NCI-H524 (cell line): ENCODE data around the gene BICD1.
"Not testable (repeated sequence)": the region's sequence is repeated elsewhere in the genome, so short reads cannot be mapped to it uniquely, and the experiment has no call there.

Experiments
- DNase-seq, 2 experiments: peaks; one replicate each; lab custom pipeline; 2025; lab: John Stamatoyannopoulos, UW

The BICD1 gene

DNA sequence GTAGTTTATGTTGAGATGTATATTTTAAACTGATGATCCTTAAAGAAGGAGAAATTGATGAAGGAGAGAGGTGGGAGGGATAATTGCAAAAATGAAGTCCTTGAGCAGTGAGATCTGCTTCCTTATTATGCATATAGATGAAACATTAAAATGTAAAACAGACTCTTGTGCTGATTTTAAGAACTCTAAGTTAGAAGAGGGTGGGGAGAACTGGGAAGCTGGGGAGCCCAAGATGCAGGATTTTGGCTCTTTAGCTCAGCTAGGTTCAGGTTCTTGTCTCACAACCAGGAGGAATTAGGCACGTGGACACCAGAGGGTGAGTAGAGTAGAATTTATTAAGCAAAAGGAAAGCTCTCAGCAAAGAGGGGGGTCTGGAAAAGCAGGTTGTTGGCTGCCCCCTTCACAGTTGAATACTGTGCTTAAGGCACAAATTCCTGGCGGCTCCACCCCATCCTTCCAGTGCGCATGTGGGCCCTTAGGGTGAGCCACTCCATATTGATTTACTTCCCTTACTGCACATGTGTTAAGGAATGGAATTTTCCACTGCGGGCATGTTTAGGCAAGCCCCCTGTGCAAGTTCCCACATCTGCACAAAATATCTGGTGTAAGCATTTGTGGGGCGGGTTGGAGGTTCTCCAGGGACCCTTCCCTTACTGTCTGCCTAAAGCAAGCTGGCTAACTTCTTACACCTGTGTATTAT, 141.9 kb downstream of the BICD1 start:
- DNase-seq, result peak in 1 of 2 experiments; percentile 17

DNA sequence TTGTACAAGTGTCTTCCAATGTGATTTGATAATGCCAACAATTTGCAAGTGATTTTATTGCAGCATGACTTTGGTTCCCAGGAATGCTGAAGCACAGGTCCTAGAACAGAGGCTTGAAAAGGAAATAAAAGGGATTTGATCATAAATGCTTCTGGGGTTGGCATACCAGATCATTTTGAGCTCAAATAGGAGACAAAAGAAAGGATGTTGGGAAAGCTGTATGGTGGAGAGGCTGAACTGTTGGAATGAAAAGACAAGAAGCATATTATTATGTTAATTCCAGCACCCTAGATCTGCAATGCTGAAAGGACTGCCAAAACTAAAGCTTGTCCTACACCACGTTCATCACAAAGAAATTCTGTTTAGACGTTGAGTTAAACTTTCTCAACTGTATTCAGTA, 143.1 kb downstream of the BICD1 start:
- DNase-seq, result no peak

DNA sequence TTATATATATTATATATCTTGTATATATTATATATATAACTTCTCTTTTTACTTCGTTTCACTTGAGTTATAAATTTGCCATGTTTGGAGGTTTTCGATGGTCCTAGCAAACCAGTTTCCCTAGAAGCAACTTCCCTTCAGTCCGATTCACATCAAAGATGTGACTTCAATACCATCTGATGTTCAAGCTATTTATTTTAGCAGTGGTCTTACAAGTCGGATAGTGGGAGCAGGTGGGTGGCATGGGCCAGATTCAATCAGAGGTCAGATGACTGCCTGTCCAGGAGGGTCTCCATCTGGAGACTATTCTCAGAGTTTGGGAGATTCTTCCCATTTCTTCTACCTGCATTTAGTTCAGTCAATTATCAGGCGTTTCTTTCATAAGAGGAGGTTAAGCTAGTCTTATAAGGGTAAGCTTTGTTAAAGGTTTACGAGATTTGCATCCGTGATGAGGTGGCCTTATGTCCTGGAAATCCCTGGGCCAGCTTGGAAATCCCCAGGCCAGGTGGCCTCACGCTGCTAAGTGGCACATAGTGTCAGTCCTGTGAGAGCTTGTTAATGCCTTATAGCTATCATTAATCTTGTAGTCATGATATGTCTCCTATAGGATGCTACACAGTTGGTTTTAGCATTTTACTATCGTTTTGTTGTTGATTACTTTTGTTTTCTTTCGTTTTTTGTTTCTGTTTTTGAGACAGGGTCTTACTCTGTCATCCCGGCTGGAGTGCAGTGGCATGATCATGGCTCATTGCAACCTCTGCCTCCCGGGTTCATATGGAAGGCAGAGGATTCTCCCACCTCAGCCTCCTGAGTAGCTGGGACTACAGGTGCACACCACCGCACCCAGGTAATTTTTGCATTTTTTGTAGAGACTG, 145.8 kb downstream of the BICD1 start:
- DNase-seq, result peak; percentile 99

DNA sequence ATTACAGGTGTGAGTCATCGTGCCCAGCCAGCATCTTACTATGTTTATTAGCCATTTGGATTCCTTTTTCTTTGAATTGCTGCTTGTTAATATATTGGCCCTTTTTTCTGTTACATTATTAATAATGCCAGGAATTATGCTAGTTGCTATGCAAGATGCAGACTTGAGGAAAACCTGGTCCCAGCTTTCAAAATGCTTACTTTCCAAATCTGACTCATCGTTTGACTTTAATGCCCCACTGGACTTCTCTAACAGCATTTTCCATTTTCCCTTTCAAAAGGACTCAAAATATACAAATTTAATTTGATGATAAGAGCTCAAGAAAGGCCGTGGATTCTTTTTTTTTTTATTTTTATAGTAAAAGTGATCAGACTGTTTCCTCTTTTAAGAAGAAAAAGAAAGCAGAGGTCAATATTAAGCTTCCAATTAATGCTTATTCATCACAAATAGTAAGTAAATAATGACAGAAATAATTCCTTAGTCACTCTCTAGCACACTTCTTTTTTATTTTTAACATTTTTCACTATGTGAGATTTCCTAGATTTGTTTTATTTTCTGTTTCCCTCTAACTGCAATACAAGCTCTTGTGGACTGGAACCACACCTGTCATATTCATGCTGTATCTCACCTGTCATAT, 146.6 kb downstream of the BICD1 start:
- no peak for DNase-seq

DNA sequence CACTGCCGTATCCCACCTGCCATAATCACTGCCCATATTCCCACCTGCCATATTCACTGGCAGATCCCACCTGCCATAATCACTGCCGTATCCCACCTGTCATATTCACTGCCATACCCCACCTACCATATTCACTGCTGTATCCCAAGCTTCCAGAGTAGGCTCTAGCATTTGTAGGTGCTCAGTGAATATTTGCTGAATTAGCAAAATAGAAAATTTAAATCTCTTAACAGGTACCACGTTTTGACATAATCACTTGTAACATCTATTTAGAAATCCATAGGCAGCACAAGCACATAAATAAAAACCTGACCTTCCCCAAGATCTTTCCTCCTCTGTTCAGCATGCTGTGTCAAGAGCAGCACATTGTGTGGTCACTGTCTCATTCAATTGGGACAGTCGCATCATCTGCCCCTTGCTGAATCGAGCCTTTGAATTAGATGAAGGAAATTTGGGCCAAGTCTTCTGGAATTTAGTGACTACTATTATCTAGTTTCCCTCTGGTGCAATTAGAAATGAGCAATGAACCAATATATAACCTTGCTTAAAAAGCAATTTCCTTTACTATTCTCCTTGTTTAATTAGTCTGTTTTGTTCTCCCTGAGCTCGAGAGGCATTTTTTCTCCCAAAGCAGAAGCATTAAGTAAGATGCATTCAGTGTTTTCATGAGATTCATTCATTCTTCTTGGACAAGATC, 147.8 kb downstream of the BICD1 start:
- DNase-seq, result no peak

DNA sequence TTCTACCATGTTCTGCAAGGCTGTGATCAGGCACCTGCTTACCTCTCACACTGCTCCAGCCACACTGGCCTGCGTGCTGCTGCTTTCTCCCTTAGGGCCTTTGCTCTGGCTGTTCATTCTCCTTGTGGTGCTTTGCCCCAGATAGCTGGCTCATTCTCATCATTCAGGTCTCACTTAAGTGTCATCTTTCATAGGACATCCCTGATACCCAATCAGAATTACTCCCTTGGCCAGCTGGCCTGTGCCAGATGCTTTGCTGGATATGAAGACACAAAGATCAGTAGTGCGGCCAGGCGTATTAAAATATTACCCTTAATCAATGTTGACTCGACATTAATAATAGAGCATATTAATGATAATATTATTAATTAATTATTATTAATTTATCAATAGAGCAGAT, 148.9 kb downstream of the BICD1 start:
- peak; percentile 79 to 94 for DNase-seq

DNA sequence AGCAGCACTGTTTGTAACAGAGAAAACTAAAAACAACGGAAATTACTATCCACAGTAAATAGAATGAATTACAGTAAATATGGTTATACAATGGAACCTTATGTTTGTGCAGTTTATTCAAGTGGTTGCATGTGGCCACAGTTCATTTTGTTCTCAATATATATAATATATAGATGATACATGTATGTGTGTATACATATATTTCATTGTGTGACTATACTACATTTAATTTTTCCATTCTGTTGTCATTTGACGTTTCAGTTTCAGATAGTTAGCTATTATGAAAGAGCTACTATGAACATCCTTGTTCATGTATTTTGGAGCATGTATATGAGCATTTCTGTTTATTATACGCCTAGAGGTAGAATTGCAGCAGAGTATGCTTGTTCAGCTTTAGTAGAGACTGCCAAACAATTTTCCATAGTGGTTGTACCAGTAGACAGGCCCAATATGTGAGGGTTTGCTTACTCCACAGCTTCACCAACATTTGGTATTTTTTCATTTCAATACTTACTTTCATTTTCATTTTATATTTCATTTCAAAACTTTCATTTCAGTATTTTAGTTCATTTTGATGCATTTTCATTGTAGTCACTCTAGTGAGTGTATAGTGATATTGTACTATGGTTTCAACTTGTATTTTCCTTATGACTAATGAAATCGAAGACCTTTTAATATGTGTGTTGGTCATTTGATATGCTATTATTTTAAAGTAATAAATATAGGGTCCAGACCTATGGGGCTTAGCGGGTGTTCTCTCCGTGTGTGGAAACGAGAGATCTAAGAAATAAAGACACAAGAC, 151.2 kb downstream of the BICD1 start:
- no peak for DNase-seq

DNA sequence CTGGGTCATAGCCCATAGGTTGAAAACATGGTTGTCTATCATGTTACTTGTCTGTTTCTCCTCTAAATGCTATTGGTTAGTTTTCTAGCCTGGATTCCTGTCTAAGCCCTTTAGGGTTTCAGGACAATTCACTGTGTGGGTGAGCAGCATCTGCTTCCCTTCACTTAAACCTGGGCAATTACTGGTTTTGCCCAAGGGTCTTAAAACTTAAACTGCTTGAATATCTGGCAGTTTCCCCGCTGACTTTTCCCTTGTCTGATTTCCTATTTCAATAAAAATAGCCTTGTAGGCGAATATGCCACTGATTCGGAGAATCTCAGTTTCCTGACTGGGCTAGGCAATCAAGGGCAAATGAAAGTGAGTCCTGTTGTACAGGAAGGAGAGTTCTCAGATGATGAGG, 154.0 kb downstream of the BICD1 start:
- peak in 1 of 2 experiments; percentile 36 for DNase-seq

DNA sequence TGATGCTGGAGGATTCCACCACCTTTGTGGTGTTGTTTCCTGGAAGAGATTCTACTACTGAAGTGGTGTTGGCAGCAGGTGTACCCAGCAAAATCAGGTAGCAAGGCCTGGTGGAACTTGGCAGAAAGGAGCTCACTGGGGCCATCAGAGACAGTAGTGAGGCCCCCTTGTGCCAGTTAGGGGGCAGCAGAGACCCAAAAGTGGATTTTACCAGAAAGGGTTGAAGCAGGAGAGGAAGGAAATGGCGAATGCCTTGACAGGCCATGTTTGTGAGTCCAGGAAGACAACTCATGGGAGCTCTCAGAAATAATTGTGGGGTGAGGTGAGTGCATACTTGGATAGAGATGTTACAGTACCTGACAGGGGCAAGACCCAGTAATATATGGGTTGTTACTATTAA, 155.0 kb downstream of the BICD1 start:
- peak in 1 of 2 experiments; percentile 38 for DNase-seq

DNA sequence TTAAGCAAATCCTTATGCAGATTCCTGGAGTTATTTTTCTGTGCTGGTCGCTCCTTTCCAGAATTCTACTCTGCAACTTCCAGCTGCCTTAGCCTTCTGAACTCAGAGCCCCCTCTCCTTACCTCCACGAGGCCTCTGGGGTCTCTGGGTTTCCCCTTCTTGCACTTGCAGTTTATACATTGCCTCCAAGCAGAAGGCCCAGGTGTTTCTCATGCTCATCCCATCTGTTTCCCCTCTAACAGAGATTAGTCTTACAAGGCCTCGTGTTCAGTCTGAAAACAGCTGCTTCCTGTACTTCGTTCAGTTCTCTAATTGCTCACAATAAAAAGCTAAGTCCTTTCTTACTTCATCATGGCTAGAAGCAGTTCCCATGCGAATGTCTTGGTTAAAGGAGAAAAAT, 158.3 kb downstream of the BICD1 start:
- peak; percentile 91 to 97 for DNase-seq

DNA sequence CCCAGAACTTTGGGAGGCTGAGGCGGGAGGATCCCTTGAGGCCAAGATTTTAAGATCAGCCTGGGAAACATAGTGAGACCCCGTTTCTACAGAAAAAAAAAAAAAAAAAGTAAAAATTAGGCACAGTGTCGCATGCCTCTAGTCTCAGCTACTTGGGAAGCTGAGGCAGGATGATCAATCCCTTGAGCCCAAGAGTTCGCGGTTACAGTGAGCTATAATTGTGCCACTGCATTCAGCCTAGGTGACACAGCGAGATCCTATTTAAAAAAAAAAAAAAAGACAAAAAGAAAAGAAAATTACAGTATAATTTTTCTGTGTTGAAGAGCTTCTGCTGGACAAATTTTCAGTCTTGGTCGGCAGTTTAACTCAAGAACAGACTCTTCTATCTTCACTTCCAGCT, 158.8 kb downstream of the BICD1 start:
- no peak for DNase-seq

DNA sequence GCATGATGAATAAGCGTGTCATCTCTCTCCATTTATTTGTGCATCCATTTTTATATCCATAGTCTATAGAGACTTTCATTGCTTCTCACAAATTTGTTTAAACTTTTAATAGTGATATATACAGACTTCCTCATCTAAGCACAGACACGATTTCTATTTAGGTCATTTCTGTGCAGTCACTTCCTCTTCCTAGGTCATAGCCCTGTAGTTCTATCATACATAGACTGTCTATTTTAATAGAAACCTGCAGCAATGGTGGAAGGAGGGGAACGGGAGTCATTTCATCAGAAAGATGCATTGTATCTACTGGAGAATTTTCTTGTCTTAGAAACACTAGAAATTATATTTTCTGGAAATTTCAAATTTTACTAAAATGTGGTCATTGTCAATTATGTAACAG, 159.3 kb downstream of the BICD1 start:
- no peak for DNase-seq

DNA sequence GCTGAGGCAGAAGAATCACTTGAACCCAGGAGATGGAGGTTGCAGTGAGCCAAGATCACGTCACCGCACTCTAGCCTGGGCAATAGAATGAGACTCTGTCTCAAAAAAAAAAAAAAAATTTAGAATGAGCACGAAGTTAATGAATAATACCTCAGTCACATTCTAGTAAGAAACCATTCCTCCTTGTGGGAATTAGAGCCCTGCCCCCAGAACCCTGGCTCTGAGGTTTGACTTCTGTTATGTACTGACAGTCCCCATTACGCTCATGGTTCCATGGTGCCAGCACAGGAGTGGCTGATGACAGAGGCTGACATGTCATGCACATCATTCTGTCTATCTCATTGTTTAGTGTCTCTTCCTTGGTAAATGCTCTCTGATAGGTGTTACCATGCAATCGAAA, 160.1 kb downstream of the BICD1 start:
- DNase-seq, result no peak

DNA sequence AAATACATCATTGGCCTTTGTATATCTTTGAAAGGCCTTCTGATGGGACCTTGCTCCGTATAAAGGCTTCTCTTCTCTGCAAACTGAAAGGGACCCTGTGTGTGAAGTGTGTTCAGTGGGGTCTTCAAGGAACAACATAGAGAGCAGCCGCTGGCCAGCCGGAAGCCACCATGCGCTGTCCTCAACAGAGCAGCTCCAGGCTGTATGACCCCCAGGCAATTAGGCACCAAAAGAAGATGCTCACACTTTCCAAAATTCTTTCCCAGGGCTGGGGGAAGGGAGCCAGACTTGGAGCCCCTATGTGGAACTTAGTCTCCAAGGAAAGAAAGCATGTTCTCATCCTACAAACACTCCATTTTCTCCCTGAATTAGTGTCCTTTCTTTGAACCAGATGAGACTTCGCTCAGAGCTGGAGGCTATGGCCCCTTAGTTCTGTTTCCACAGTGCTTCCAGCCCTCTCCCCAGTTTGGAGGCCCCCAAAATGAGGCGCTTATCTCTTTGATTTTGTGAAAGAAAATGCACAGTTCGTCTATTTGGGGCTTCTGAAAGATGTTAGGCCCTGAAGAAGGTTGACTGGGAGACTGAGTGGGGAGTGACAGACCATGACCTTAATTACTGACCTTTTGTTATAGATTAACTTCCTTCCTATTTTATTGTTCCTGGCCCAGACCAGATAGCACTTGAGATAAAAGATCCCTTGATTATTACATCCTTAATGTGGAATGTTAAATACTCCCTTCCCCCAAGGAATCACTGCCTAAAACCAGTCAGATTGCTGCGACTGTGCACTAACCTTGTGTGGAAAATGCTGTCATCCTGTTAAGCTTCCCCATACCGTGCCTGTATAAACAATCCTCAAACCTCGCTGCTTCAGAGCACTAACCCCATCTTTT, 164.4 kb downstream of the BICD1 start:
- no peak for DNase-seq

DNA sequence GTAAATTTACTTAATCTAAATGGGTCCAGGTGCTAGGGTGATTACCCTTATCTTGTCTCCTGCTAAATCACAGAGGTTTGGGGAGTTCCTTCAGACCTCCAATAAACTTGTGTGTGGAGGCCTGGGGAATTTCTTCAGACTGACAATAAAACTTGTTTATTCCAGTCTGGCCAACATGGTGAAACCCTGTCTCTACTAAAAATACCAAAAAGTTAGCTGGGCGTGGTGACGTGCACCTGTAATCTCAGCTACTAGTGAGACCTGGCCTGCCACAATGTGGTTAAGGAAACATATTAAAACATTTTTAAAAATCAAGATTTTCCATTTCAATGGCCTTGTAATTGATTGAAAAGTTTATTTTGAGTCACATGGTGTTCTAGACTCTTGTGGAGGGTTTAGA, 165.8 kb downstream of the BICD1 start:
- DNase-seq, result no peak

DNA sequence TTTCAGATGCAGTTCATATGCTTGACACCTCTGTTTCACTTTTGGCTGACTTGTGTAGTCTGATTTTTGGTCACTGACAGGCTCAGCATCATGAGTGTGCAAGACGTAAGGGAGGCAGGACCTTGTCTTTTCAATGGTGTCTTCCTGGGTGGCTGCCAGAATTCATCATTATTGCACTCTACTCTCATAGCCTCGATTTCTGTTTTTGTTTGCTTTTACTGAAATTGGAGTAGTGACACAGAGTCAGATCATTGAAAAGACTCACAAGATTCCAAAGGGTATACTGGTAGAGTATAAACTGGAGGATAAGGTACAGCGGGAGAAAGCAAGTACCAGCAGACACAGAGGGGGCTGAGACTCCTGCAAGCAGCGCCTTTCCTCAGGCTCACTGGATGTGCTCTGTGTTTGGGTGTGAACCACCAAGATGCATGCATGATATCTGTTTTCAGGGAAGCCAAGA, 166.4 kb downstream of the BICD1 start:
- no peak for DNase-seq

DNA sequence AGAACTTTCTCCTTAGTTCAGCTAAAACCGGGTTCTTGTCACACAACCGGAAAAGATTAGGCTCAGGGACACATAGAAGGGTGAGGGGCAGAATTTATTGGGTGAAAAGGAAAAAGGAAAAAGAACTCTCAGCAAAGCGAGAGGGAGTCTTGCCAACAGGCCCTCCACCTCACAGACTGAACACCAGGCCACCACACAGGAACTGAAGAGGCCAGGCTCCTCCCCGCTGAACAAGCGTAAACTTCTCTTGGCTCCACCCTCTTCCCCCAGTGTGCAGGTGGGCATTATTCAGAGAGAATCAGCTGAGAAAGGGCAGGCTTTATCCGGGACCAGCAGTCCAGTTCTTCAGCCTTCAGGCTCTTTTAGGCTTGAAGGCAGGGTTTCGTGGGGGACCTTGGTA, 167.1 kb downstream of the BICD1 start:
- no peak for DNase-seq

DNA sequence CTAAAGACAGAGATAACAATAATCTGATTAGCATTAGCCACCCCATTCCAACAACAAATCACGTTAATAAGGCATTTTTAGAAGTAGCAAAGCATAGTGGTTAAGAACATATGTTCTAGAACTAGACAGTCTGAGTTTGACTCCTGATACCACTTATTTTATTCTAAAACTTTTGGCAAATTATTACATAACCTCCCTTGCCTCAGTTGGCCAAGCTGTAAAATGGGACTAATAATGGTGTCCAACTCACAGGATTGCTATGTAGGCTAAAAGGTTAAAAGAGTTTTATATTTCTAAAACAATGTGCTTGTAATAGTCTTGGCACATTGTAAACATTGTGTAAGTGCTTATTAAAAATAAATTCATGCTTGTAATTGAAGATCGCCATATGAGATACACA, 168.0 kb downstream of the BICD1 start:
- no peak for DNase-seq

DNA sequence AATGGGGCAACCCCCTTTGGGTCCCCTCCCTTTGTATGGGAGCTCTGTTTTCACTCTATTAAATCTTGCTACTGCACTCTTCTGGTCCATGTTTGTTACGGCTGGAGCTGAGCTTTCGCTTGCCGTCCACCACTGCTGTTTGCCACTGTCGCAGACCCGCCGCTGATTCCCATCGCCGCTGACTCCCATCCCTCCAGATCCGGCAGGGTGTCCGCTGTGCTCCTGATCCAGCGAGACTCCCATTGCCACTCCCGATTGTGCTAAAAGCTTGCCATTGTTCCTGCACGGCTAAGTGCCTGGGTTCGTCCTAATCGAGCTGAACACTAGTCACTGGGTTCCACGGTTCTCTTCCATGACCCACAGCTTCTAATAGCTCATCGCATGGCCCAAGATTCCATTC, 168.9 kb downstream of the BICD1 start:
- DNase-seq, result not testable (repeated sequence)

DNA sequence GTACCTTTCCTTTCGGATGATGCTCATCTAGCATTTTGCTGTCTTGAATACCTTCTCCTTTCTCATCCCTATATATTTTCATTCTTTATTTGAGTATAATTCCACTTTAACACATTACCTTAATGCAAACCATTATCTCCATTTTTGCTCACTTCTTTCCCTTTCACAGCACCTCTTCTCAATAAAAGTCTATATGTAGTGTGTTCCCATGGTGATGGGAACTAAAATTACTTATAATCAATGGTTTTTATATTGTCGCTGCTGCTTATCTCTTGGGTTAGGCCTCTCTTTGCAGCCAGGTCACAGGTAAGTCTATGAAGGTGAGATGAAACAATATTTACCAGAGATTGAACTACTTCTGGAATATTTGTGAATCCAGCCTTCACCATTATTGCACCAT, 171.1 kb downstream of the BICD1 start:
- DNase-seq, result no peak
